GM10847 (cell line): ENCODE data around the gene PHACTR2.
A peak's percentile ranks its signal among the peaks of the same experiment; 100 is the strongest.

ENCODE experiments used
- POLR2A ChIP-seq: IDR thresholded peaks from 2 replicates; pipeline ENCODE4 v1.6.1; 2011; ENCODE audit not compliant: insufficient read length; ENCODE audit errors: extremely low read depth

Gene PHACTR2

GRCh38 chr6:143807103-143807772, 129.5 kb downstream of the PHACTR2 start:
- TF ChIP-seq POLR2A = no peak

- TF ChIP-seq POLR2A = no peak
These were observed 133.0 kb downstream of the PHACTR2 start for GRCh38 chr6:143810745-143811144.

- TF ChIP-seq POLR2A = no peak
These were observed 133.9 kb downstream of the PHACTR2 start for GRCh38 chr6:143811501-143812157.

DNA sequence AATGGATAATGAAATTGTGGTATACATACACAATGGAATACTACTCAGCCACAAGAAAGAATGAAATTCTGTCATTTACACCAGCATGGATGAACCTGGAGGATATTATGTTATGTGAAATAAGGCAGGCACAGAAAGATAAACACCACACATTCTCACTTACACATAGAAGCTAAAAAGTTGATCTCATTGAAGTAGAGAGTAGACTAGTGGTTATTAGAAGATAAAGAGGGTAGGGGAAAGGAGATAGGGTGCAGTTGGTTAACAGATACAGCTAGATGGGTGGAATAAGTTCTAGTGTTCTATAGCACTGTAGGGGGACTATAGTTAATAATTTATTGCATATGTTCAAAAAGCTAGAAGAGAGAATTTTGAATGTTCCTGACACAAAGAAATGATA, 139.9 kb downstream of the PHACTR2 start:
- no peak for TF ChIP-seq POLR2A

DNA sequence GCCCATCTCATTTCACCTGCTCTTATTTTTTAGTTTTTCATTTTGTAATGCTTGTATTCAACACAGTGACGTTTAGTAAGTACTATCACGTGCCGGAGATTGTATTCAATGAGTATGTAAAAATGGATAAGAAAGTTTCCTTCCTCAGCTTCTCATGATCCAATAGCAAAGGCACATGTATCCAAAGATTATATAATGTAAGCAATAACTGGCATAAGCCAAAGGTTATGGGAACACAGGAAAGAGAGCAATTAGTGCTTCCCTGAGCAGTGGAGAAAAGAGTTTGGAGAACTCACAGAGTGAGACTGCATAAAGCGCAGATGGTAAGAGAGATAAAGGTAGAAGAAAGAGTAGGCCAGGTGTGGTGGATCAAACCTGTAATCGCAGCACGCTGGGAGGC, 143.6 kb downstream of the PHACTR2 start:
- no peak for TF ChIP-seq POLR2A

DNA sequence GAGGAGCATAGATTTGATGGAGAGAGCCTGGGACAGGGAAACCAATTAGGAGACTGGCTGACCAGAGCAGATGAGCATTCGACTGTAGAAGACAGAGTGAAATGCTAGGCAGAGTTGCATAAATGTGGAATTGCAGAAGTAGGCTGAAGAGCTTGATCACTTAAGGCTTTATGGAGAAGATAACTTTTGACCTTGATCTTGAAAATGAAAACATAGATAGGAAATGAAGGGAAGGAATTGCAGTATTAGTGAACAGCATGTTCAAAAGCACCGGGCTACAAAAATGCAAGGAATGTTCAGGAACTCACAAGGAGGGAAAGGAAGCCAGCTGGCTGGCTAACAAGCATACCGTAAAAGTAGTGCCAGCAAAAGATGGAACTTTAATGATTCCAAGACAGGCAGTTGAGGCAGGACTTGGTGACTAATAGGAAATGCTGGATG, 144.8 kb downstream of the PHACTR2 start:
- no peak for TF ChIP-seq POLR2A

GRCh38 chr6:143823548-143823947, 145.8 kb downstream of the PHACTR2 start:
- TF ChIP-seq POLR2A = no peak

DNA sequence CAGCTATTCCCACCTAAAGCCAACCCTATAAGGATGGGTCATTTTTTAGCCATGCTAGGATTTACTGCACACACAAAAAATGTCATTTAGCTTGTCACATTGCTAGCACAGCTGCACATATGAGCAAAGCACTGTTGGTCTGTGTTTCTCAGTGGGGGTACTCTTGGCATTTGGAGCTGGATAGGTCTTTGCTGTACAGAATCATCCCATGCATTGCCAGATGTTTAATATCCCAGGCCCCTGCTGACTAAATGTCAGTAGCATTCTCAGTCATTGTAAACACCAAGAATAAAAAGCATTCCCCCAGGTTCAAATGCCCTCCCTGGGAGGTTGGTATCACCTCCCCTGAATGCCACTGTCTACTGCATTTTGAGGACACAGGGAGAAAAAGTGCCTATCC, 150.8 kb downstream of the PHACTR2 start:
- TF ChIP-seq POLR2A = no peak

DNA sequence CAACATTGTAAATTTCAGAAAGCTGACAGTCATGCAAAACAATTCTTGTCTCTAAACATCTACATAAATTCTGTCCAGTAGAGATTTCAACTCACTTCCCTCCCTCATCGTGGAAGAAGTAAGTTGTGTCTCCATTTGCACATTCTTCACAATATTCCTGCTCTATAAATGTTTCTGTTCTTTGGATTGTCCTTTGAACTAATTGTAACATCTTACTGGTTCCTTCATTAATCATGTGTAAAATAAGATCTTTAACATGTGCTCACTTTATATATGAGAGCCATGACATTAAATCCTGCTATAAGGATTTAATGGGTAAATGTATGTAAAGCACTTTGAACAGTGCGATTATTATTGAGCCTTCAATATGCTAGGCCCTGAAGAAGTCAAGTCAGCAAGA, 158.4 kb downstream of the PHACTR2 start:
- TF ChIP-seq POLR2A = no peak

GRCh38 chr6:143838395-143838794, 160.6 kb downstream of the PHACTR2 start:
- TF ChIP-seq POLR2A = no peak

DNA sequence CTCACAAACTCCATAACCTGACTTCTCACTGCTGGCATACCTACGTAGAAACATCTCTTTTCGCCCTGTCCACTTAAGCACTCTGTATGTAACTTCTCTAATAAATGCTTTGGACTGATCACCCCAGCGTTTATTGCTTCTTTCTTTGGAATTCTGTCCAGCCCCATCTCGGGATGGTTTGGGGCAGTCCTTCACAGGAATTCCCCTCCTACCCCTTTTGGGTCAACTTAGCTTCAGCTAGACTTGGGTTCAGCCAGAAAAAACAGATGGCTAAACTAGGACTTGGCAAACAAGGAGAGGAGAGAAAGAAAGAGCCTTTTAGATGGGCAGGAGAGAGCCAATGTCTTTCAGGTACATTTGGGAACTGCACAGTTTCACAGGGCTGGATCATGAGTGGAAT, 161.4 kb downstream of the PHACTR2 start:
- TF ChIP-seq POLR2A = no peak

DNA sequence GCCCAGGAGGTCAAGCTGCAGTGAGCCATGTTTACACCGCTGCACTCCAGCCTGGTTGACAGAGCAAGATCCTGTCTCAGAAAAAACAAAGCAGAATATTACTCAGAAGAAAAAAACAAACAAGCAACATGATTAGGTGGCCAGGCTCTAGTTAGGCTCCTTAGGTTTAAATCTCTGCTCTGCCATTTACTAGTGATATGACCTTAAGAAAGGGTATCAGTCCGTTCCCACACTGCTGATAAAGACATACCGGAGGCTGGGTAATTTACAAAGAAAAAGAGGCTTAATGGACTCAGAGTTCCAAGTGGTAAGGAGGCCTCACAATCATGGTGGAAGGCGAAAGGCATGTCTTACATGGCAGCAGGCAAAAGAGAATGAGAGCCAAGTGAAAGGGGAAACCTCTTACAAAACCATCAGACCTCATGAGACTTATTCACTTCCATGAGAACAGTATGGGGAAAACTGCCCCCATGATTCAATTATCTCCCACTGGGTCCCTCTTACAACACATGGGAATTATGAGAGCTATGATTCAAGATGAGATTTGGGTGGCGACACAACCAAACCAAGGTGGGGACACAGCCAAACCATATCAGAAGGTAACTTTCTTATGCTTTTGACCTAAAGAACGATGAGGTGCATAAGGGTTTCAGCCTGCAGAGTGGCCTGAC, 163.0 kb downstream of the PHACTR2 start:
- no peak for TF ChIP-seq POLR2A

- TF ChIP-seq POLR2A = no peak
These were observed 164.7 kb downstream of the PHACTR2 start for GRCh38 chr6:143842461-143842901.

DNA sequence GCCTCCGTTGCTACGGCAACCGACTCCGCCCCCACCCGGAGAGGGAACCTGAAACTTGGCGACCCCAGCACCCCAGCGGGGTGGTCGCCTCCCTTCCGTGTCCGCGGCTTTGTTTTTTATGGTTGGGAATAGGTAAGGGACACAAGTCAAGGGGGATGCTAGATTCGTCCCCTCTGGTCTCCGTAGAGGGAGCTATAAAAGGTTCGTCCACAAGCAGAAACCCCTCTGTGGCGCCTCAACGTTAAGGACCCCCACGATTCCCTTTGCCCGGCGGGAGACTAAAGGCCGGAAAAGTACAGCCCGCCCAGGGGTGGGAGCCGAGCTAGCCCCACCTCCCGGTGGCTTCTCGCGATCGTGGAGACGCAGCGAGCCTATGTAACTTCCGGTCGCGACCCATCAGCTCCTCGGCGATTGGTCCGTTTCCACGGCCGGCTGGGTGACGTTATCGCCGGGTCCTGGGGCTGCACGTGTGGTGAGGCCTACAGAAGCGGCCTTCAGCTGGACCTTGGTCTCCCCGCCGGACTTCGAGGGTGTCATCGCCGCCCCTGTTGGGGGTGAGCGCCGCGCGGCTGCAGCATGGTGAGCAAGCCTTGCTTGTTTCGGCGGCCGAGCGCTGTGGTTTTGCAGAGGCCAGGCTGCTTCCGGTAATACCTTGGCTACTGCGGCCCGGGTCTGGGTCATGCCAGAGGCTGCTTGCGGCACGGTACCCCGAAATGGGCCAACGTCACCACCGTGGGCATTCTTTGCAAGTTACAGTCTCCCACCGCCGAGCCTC, 165.3 kb downstream of the PHACTR2 start, which contains the start of gene LTV1:
TSS of gene LTV1 (plus strand) at position 437 of the 775 bp plus-strand sequence. CDS start at position 577, 140 bp downstream.
- peak; percentile 63 for TF ChIP-seq POLR2A

DNA sequence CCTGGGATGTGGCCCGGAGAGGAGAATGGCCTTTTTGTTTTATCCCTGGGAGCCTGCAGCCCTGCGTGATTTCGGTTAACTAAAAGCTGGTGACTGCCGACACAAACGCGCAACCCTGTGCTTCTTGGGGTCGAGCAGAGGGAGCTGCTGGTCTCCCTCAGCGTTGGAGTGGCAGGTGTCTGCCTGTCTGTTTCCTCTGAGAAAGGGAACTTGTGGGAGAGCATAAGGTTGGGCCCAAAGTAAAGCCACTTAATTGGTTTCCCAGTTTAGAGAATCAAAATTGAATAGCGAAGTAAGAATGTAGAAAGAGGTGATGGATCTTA, 165.9 kb downstream of the PHACTR2 start:
- no peak for TF ChIP-seq POLR2A
